Prostate gland (tissue), 2 donors: ENCODE results near the gene SEPTIN7.

ENCODE experiments used
- CTCF ChIP-seq, 4 experiments: fragments of 200-600 bp in 2 of 4; fragments of 450-650 bp in 2 of 4; sonication (generic) in 2 of 4; IDR thresholded peaks; 1 replicate in 3 of 4; 2 replicates in 1 of 4; pipeline ENCODE4 v1.5.1; 2016 to 2019; ENCODE audit warnings: antibody characterized with exemption in 4 of 4, mild to moderate bottlenecking in 2 of 4, moderate library complexity in 2 of 4
- POLR2A ChIP-seq: fragments of 450-650 bp; IDR thresholded peaks from one replicate; pipeline ENCODE4 v1.6.1; 2016; ENCODE audit warnings: antibody characterized with exemption, mild to moderate bottlenecking
- POLR2AphosphoS5 ChIP-seq: sonication (generic); formaldehyde crosslinking; IDR thresholded peaks from one replicate; pipeline ENCODE4 v1.6.1; 2017; ENCODE audit warnings: antibody characterized with exemption

GRCh38 chr7:35762781-35763180 is 38.1 kb upstream of the SEPTIN7 start:
- no peak for TF ChIP-seq POLR2A
- no peak for TF ChIP-seq POLR2AphosphoS5
- TF ChIP-seq CTCF (IDR thresholded peaks at IDR 0.05) = no peak
